OCI-LY7 (cell line): ENCODE results near the gene LRBA. TPM values are rescaled to one million over a fixed set of nuclear protein-coding genes. Genes with fewer than 3 reads are reported as not detected.

ENCODE experiments used
- BruUV-seq: library from RNA; stranded (reverse); fragments of 400-500 nt; replicated peaks from 2 replicates; lab custom pipeline; 2021; lab: Mats Ljungman, UMichigan
- CTCF ChIA-PET: fragments of 300-600 bp; sonication (Branson Sonifier 250); formaldehyde crosslinking; loops from one replicate; lab custom pipeline; 2022; ENCODE audit warnings: antibody characterized with exemption; ENCODE audit not compliant: unreplicated experiment; lab: Charles Lee
- POLR2A ChIA-PET: fragments of 300-600 bp; sonication (Branson Sonifier 250); formaldehyde crosslinking; loops from one replicate; lab custom pipeline; 2022; ENCODE audit warnings: antibody characterized with exemption; lab: Charles Lee
- DNase-seq: peaks from one replicate; pipeline ENCODE4 v3.0.0-alpha.2; 2015; ENCODE audit warnings: low spot score
- H2AFZ ChIP-seq: fragments of 200-600 bp; sonication (generic), shearing (Covaris generic); 2 replicates; pipeline ENCODE4 v1.6.1; 2014; ENCODE audit warnings: mild to moderate bottlenecking, antibody characterized with exemption, low read length, moderate library complexity
- H3K27ac ChIP-seq: fragments of 200-600 bp; sonication (generic); 2 replicates; pipeline ENCODE4 v1.5.1; 2014; ENCODE audit warnings: mixed run types, low read depth, mild to moderate bottlenecking, moderate library complexity, low read length, inconsistent platforms; ENCODE audit not compliant: poor library complexity, severe bottlenecking
- H3K36me3 ChIP-seq: fragments of 200-600 bp; sonication (generic); 2 replicates; pipeline ENCODE4 v1.6.1; 2014; ENCODE audit warnings: mild to moderate bottlenecking, antibody characterized with exemption, low read length, moderate library complexity, mixed read lengths; ENCODE audit not compliant: insufficient read depth
- H3K4me1 ChIP-seq: fragments of 200-600 bp; sonication (generic); 2 replicates; pipeline ENCODE4 v1.5.1; 2014; ENCODE audit warnings: mild to moderate bottlenecking, low read length; ENCODE audit not compliant: insufficient read depth, poor library complexity, severe bottlenecking
- H3K4me2 ChIP-seq: fragments of 200-600 bp; sonication (generic); 2 replicates; pipeline ENCODE4 v1.6.1; 2014; ENCODE audit warnings: mild to moderate bottlenecking, low read length
- H3K4me3 ChIP-seq: fragments of 200-600 bp; sonication (generic); 2 replicates; pipeline ENCODE4 v1.5.1; 2014; ENCODE audit warnings: mild to moderate bottlenecking, low read depth, low read length; ENCODE audit not compliant: poor library complexity, severe bottlenecking
- H3K79me2 ChIP-seq: fragments of 200-600 bp; sonication (generic); 2 replicates; pipeline ENCODE4 v1.6.1; 2016; ENCODE audit warnings: low read depth, mild to moderate bottlenecking, low read length, moderate library complexity, mixed read lengths; ENCODE audit not compliant: insufficient read depth
- H3K9me2 ChIP-seq: fragments of 200-600 bp; sonication (generic); 2 replicates; pipeline ENCODE4 v1.6.1; 2016; ENCODE audit warnings: mild to moderate bottlenecking, low read length, mixed read lengths; ENCODE audit not compliant: insufficient read depth
- H3K9me3 ChIP-seq: fragments of 200-600 bp; sonication (generic); 2 replicates; pipeline ENCODE4 v1.6.1; 2014; ENCODE audit warnings: mild to moderate bottlenecking, mixed run types, low read length, mixed read lengths
- H4K20me1 ChIP-seq: fragments of 200-600 bp; sonication (generic); 2 replicates; pipeline ENCODE4 v1.6.1; 2014; ENCODE audit warnings: mild to moderate bottlenecking, antibody characterized with exemption, low read length, moderate library complexity, mixed read lengths; ENCODE audit not compliant: insufficient read depth
- CTCF ChIP-seq: fragments of 200-600 bp; sonication (generic); conservative IDR thresholded peaks from 2 replicates; pipeline ENCODE4 v1.5.1; 2014; ENCODE audit warnings: mild to moderate bottlenecking, antibody characterized with exemption, low read length, moderate library complexity, mixed read lengths
- EZH2phosphoT487 ChIP-seq: fragments of 200-600 bp; sonication (generic); IDR thresholded peaks from 2 replicates; pipeline ENCODE4 v1.6.1; 2018; ENCODE audit warnings: low read depth, borderline replicate concordance, mild to moderate bottlenecking, mixed run types, antibody characterized with exemption, low read length, moderate library complexity, mixed read lengths
- intact Hi-C: fragments of 100-400 bp; cut with micrococcal nuclease; formaldehyde crosslinking; loops from one replicate; pipeline ENCODE4 v1.10.0; 2022; ENCODE audit not compliant: unreplicated experiment
- total RNA-seq, 2 experiments: library from RNA; depleted of rRNA in 1 of 2; stranded (reverse); fragments of >200 nt in 1 of 2; shearing (Covaris generic) in 1 of 2; gene quantifications; 2 replicates each; pipeline ENCODE4 v1.2.3, GENCODE V29; 2014 to 2022

LRBA gene
- total RNA-seq, 2 experiments from 2014 or later: 60.4 to 66.7 TPM

- no peaks in the 10 kb centered on the region for H3K4me1 ChIP-seq
- H3K4me2 ChIP-seq: no peak overlapping the region
- H3K9me3 ChIP-seq: no peaks in the 10 kb centered on the region
- ChIA-PET POLR2A (interaction anchor here (0.6 to 0.7 kb wide), 3 partner anchors 22 to 1458 kb away, joined by 3 to 4 read pairs (median 4); no protein-coding TSS in a partner anchor), CTCF (no interaction called here)
- no peaks in the 10 kb centered on the region for H3K79me2 ChIP-seq
- no peaks in the 10 kb centered on the region for H3K9me2 ChIP-seq
- no peak overlapping the region for H3K27ac ChIP-seq
- no peaks in the 10 kb centered on the region for H3K36me3 ChIP-seq
- DNase-seq: no peak
- intact Hi-C loops: no loop called here
- no peak overlapping the region for H3K4me3 ChIP-seq
- no peak for TF ChIP-seq CTCF
- BruUV-seq: no TSS peak
- no peaks in the 10 kb centered on the region for H4K20me1 ChIP-seq
- no peak overlapping the region for H2AFZ ChIP-seq
Observed at GRCh38 chr4:150318971-150319370, 696.1 kb downstream of the LRBA start.

- H3K79me2 ChIP-seq: no peaks in the 10 kb centered on the region
- H3K4me2 ChIP-seq: no peak overlapping the region
- ChIA-PET CTCF (no interaction called here), POLR2A (interaction anchor here (0.6 to 0.7 kb wide), 3 partner anchors 35 to 1457 kb away, joined by 3 to 4 read pairs (median 4); no protein-coding TSS in a partner anchor)
- intact Hi-C loops: no loop called here
- no peaks in the 10 kb centered on the region for H4K20me1 ChIP-seq
- H3K36me3 ChIP-seq: no peaks in the 10 kb centered on the region
- DNase-seq: no peak
- no TSS peak for BruUV-seq
- no peak overlapping the region for H3K27ac ChIP-seq
- no peak overlapping the region for H3K4me3 ChIP-seq
- no peaks in the 10 kb centered on the region for H3K4me1 ChIP-seq
- no peak overlapping the region for H2AFZ ChIP-seq
- H3K9me3 ChIP-seq: no peaks in the 10 kb centered on the region
- no peak for TF ChIP-seq EZH2phosphoT487
- no peak for TF ChIP-seq CTCF
- H3K9me2 ChIP-seq: no peaks in the 10 kb centered on the region
Observed at GRCh38 chr4:150318527-150318926, 696.6 kb downstream of the LRBA start.

- CTCF ChIA-PET: no interaction called here
- no peaks in the 10 kb centered on the region for H3K36me3 ChIP-seq
- intact Hi-C loops: no loop called here
- H2AFZ ChIP-seq: no peak overlapping the region
- H3K9me2 ChIP-seq: no peaks in the 10 kb centered on the region
- H3K79me2 ChIP-seq: no peaks in the 10 kb centered on the region
- no peak overlapping the region for H3K27ac ChIP-seq
- no peaks in the 10 kb centered on the region for H3K9me3 ChIP-seq
- H3K4me1 ChIP-seq: no peaks in the 10 kb centered on the region
- H4K20me1 ChIP-seq: no peaks in the 10 kb centered on the region
- H3K4me2 ChIP-seq: no peak overlapping the region
- BruUV-seq: no TSS peak
- no peak for DNase-seq
- POLR2A ChIA-PET: interaction anchor here (0.6 kb wide), 2 partner anchors 22 to 49 kb away, joined by 3 read pairs; no protein-coding TSS in a partner anchor
- no peak overlapping the region for H3K4me3 ChIP-seq
- TF ChIP-seq CTCF (no peak), EZH2phosphoT487 (no peak)
Observed at GRCh38 chr4:150316332-150317205, 698.5 kb downstream of the LRBA start.
